HEK293T (cell line): Measurements from ENCODE around the gene ROPN1B.

Experiments
- ARNT ChIP-seq: fragments of 450-650 bp; IDR thresholded peaks from 2 replicates; pipeline ENCODE4 v1.6.1; 2017; ENCODE audit warnings: mild to moderate bottlenecking
- BHLHE40 ChIP-seq: fragments of 450-650 bp; IDR thresholded peaks from 2 replicates; pipeline ENCODE4 v1.6.1; 2016; ENCODE audit warnings: mild to moderate bottlenecking, moderate library complexity, borderline replicate concordance
- CTBP1 ChIP-seq: fragments of 450-650 bp; IDR thresholded peaks from 2 replicates; pipeline ENCODE4 v1.6.1; 2016; ENCODE audit warnings: borderline replicate concordance
- ELF4 ChIP-seq: fragments of 450-650 bp; IDR thresholded peaks from 2 replicates; pipeline ENCODE4 v1.6.1; 2017; ENCODE audit warnings: antibody characterized with exemption
- FOXA1 ChIP-seq: fragments of 450-650 bp; IDR thresholded peaks from 2 replicates; pipeline ENCODE4 v1.6.1; 2016; ENCODE audit warnings: mild to moderate bottlenecking
- FOXK2 ChIP-seq: fragments of 450-650 bp; IDR thresholded peaks from 2 replicates; pipeline ENCODE4 v1.6.1; 2016; ENCODE audit warnings: mild to moderate bottlenecking
- FOXM1 ChIP-seq: fragments of 450-650 bp; IDR thresholded peaks from 2 replicates; pipeline ENCODE4 v1.6.1; 2017; ENCODE audit warnings: mild to moderate bottlenecking, borderline replicate concordance
- L3MBTL2 ChIP-seq: fragments of 450-650 bp; conservative IDR thresholded peaks from 2 replicates; pipeline ENCODE4 v1.6.1; 2016; ENCODE audit warnings: mild to moderate bottlenecking
- SP1 ChIP-seq: fragments of 450-650 bp; IDR thresholded peaks from 2 replicates; pipeline ENCODE4 v1.6.1; 2017
- SUZ12 ChIP-seq: fragments of 450-650 bp; IDR thresholded peaks from 2 replicates; pipeline ENCODE4 v1.6.1; 2016; ENCODE audit warnings: mild to moderate bottlenecking
- ZNF384 ChIP-seq: fragments of 450-650 bp; IDR thresholded peaks from 2 replicates; pipeline ENCODE4 v1.6.1; 2016
- TF ChIP-seq, protein P1 (sequence below): fragments of 450-650 bp; IDR thresholded peaks from 2 replicates; pipeline ENCODE4 v1.6.1; 2016

DNA sequence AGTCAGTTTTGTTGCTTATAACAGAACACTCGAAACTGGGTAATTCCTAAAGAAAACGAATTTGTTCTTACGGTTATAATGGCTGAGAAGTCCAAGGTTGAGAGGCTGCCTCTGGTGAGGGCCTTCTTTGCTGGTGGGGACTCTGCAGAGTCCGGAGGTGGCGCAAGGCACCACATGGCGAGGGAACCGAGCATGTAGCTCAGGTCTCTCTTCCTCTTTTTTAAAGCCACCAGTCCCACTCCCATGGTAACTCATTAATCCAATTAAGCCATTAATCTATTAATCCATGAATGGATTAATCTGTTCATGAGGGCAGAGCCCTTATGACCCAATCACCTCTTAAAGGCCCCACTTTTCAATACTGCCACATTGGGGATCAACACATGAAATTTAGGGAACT lies 50.0 kb downstream of the ROPN1B start:
- TF ChIP-seq L3MBTL2, result no peak
- no peak for TF ChIP-seq SUZ12
- no peak for TF ChIP-seq FOXK2
- no peak for TF ChIP-seq FOXA1
- TF ChIP-seq ARNT, result no peak
- TF ChIP-seq SP1, result no peak
- TF ChIP-seq CTBP1, result no peak
- TF ChIP-seq ELF4, result no peak
- no peak for TF ChIP-seq ZNF384
- TF ChIP-seq, protein P1, sequence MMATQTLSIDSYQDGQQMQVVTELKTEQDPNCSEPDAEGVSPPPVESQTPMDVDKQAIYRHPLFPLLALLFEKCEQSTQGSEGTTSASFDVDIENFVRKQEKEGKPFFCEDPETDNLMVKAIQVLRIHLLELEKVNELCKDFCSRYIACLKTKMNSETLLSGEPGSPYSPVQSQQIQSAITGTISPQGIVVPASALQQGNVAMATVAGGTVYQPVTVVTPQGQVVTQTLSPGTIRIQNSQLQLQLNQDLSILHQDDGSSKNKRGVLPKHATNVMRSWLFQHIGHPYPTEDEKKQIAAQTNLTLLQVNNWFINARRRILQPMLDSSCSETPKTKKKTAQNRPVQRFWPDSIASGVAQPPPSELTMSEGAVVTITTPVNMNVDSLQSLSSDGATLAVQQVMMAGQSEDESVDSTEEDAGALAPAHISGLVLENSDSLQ, result no peak
- no peak for TF ChIP-seq BHLHE40
- TF ChIP-seq FOXM1, result no peak
